Hepatocyte (in vitro differentiated cells): ENCODE measurements around the gene TMPRSS11D.

Experiments used
- EZH2 ChIP-seq: fragments of 200-600 bp; sonication (generic); IDR thresholded peaks from 2 replicates; pipeline ENCODE4 v1.6.1; 2016; ENCODE audit warnings: antibody characterized with exemption, mild to moderate bottlenecking, borderline replicate concordance
- TF ChIP-seq, protein P1 (sequence below): fragments of 200-600 bp; sonication (generic); IDR thresholded peaks from 2 replicates; pipeline ENCODE4 v1.5.1; 2016; ENCODE audit warnings: antibody characterized with exemption, mild to moderate bottlenecking; ENCODE audit not compliant: poor library complexity

DNA sequence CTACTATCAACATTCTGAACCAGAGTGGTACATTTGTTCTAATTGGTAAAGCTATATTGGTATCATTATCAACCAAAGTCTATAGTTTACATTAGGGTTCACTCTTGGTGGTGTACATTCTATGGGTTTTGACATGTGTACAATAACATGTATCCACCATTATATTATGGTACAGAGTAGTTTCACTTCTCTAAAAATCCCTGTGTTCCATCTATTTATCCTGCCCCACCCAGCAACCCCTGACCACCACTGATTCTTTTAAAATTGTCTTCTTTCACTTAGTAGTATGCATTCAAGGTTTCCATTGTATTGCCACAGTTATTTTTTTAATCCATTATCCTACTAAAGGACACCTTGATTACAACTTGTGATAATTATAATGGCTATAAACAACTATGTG is 15.3 kb upstream of the TMPRSS11D start:
- TF ChIP-seq, protein P1, sequence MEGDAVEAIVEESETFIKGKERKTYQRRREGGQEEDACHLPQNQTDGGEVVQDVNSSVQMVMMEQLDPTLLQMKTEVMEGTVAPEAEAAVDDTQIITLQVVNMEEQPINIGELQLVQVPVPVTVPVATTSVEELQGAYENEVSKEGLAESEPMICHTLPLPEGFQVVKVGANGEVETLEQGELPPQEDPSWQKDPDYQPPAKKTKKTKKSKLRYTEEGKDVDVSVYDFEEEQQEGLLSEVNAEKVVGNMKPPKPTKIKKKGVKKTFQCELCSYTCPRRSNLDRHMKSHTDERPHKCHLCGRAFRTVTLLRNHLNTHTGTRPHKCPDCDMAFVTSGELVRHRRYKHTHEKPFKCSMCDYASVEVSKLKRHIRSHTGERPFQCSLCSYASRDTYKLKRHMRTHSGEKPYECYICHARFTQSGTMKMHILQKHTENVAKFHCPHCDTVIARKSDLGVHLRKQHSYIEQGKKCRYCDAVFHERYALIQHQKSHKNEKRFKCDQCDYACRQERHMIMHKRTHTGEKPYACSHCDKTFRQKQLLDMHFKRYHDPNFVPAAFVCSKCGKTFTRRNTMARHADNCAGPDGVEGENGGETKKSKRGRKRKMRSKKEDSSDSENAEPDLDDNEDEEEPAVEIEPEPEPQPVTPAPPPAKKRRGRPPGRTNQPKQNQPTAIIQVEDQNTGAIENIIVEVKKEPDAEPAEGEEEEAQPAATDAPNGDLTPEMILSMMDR: no peak
- TF ChIP-seq EZH2: no peak
